DMS53 treated with DMSO at 0.1 percent for 48 hours (cell line): ENCODE data around the gene DAD1.
"Not testable (repeated sequence)": the region's sequence is repeated elsewhere in the genome, so short reads cannot be mapped to it uniquely, and the experiment has no call there.

Source experiments
- DNase-seq: peaks from one replicate; lab custom pipeline; 2025; ENCODE audit not compliant: unreplicated experiment; lab: John Stamatoyannopoulos, UW

Gene DAD1

GRCh38 chr14:22569737-22570131, 19.3 kb downstream of the DAD1 start:
- DNase-seq: no peak

GRCh38 chr14:22569106-22569736, 19.8 kb downstream of the DAD1 start:
- DNase-seq: no peak

- DNase-seq: peak; percentile 28
These were observed 21.6 kb downstream of the DAD1 start for GRCh38 chr14:22567437-22567836.

- no peak for DNase-seq
These were observed 22.2 kb downstream of the DAD1 start for GRCh38 chr14:22566845-22567244.

- not testable (repeated sequence) for DNase-seq
These were observed 22.8 kb downstream of the DAD1 start for GRCh38 chr14:22566266-22566665.

GRCh38 chr14:22565391-22565945, 23.6 kb downstream of the DAD1 start:
- DNase-seq: no peak

- no peak for DNase-seq
These were observed 24.6 kb downstream of the DAD1 start for GRCh38 chr14:22564463-22564862.

GRCh38 chr14:22563987-22564386, 25.0 kb downstream of the DAD1 start:
- no peak for DNase-seq

- no peak for DNase-seq
These were observed 27.1 kb downstream of the DAD1 start for GRCh38 chr14:22561661-22562579.

GRCh38 chr14:22561366-22561660, 27.7 kb downstream of the DAD1 start:
- DNase-seq: no peak

- DNase-seq: peak; percentile 88
These were observed 28.2 kb downstream of the DAD1 start for GRCh38 chr14:22560662-22561365.

GRCh38 chr14:22559041-22559440, 30.0 kb downstream of the DAD1 start:
- DNase-seq: no peak

GRCh38 chr14:22558221-22558913, 30.7 kb downstream of the DAD1 start:
- no peak for DNase-seq

GRCh38 chr14:22557846-22558220, 31.2 kb downstream of the DAD1 start:
- DNase-seq: no peak

- peak; percentile 34 for DNase-seq
These were observed 31.9 kb downstream of the DAD1 start for GRCh38 chr14:22556990-22557623.

GRCh38 chr14:22556021-22556989, 32.7 kb downstream of the DAD1 start:
- DNase-seq: no peak

- no peak for DNase-seq
These were observed 33.5 kb downstream of the DAD1 start for GRCh38 chr14:22555384-22556011.

GRCh38 chr14:22554498-22555383, 34.3 kb downstream of the DAD1 start:
- DNase-seq: no peak
